Brain pericyte (primary cell): ENCODE data around the gene NCMAP.
"Not testable (repeated sequence)": the region's sequence is repeated elsewhere in the genome, so short reads cannot be mapped to it uniquely, and the experiment has no call there.

Experiments
- DNase-seq: peaks from one replicate; pipeline ENCODE4 v3.0.0-alpha.2; 2012; ENCODE audit warnings: low read depth, low spot score

NCMAP gene

GRCh38 chr1:24541711-24542346 lies 14.1 kb upstream of the NCMAP start:
- no peak for DNase-seq

DNA sequence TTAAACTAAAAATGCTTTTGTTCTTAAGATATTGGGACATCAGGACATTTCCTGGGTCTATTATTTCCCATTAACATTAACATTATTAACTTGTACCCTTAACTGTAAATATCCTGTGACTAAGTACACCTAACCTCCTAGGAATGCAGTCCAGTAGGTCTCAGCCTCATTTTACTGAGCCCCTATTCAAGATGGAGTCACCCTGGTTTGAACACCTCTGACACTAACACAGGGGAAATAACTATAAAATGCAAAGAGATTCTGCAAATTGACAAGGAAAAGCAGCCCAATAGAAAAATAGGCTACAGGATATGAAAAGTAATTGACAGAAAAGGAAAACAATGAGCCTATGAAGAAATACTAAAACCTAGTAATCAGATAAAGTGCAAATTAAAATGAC lies 11.6 kb upstream of the NCMAP start:
- DNase-seq = no peak

- DNase-seq = no peak
Observed at GRCh38 chr1:24545662-24546061, 10.2 kb upstream of the NCMAP start.

DNA sequence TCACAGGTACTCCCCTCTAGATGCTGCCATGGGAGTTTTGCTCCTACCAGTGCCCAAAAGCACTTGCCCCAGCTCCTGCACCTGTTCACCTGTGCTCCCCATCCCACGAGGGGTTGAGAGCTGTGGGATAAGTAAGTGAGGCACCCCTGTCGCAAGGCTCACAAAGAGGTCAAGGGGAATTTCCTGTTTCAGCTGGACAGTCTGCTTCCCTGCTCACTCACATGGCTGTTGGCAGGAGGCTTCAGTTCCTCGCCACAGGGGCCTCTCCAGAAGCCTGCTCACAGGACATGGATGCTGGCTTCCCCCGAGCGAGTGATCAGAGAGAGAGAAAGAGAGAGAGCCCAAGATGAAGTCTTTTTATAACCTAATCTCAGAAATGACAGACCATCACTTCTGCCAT lies 8.7 kb upstream of the NCMAP start:
- no peak for DNase-seq

- no peak for DNase-seq
Observed at GRCh38 chr1:24548070-24548469, 7.8 kb upstream of the NCMAP start.

DNA sequence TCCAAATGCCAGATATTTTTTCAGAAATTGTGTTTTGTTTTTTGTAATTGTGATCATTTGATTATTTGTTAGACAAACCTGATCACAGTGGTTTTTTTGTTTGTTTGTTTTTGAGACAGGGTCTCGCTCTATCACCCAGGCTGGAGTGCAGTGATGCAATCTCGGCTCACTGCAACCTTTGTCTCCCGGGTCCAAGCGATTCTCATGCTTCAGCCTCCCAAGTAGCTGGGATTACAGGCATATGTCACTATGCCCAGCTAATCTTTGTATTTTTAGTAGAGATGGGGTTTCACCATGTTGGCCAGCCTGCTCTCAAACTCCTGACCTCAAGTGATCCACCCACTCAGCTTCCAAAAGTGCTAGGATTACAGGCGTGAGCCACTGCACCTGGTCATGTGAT lies 6.7 kb upstream of the NCMAP start:
- not testable (repeated sequence) for DNase-seq

- no peak for DNase-seq
Observed at GRCh38 chr1:24551290-24551959, 4.5 kb upstream of the NCMAP start.

- no peak for DNase-seq
Observed at GRCh38 chr1:24551960-24552571, 3.8 kb upstream of the NCMAP start.

GRCh38 chr1:24553931-24554330 lies 2.0 kb upstream of the NCMAP start:
- no peak for DNase-seq

DNA sequence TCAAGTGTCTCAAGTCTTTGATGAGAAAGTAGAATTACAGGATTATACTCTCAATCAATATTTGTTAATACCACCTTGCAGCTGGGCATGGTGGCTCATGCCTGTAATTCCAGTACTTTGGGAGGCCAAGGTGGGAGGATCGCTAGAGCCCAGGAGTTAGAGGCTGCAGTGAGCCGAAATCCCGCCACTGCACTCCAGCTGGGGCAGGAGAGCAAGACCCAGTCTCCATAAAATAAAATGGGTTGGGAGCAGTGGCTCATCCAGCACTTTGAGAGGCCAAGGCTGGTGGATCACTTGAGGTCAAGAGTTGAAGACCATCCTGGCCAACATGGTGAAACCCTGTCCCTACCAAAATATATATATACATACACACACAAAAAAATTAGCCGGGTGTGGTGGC lies 1.2 kb upstream of the NCMAP start:
- DNase-seq = no peak

- no peak for DNase-seq
Observed at GRCh38 chr1:24556414-24556795, 518 bp downstream of the NCMAP start.

DNA sequence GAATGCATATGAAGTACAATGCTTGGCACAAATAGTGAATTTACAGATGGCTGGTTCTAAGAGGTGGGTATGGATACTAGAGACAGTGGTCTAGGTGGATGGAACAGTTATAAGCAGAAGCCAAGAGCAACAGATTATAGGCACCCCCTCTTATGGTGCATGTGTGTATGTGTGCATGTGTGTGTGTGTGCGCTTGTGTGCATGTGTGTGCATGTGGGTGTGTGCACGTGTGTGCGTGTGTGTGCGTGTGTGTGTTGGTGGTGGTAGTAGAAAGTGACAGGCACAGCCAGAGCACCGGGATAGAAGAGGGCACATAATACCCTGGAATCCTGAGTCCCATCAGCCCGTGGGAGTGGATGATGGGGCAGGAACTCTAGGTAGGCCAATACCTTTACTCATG lies 1.3 kb downstream of the NCMAP start:
- DNase-seq = no peak

DNA sequence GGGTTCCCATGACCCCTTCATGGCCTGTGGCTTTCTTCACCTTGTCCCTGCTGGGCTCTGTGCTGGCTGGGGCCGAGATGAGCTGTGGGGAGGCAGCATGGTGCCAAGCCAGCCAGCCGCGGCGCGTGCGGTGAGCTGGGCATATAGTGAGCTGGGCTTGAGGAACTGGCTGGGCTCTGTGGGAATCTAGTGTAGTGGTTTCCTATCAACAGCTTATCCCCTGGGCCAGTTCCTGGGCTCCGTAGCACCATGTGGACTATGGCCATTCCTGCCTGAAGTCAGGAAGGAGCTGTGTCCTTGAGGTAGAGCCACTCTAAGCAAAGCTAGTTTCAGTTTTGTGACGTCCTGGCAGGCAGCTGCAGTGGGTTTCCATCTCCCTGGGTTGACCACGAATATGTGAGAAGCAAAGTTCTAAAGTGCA lies 1.8 kb downstream of the NCMAP start:
- DNase-seq = no peak

DNA sequence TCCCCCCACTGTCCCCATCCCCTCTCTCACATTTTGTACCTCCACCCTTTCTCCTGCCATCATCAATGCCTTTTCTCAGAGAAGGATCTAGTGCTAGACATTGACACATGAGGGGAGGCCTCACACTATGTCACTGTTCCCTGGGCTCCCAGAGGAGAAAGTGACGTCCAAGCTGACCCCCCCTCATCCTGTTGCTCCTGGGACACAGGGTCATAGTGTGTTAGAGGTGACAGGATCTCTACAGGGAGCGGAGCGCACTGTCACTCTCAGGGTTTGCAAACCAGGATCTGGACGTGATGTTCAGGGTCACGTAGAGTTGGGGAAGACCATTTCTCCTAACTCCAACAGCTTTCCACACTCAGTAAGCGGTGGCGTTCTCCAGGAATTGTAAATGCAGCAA lies 2.6 kb downstream of the NCMAP start:
- DNase-seq = no peak

DNA sequence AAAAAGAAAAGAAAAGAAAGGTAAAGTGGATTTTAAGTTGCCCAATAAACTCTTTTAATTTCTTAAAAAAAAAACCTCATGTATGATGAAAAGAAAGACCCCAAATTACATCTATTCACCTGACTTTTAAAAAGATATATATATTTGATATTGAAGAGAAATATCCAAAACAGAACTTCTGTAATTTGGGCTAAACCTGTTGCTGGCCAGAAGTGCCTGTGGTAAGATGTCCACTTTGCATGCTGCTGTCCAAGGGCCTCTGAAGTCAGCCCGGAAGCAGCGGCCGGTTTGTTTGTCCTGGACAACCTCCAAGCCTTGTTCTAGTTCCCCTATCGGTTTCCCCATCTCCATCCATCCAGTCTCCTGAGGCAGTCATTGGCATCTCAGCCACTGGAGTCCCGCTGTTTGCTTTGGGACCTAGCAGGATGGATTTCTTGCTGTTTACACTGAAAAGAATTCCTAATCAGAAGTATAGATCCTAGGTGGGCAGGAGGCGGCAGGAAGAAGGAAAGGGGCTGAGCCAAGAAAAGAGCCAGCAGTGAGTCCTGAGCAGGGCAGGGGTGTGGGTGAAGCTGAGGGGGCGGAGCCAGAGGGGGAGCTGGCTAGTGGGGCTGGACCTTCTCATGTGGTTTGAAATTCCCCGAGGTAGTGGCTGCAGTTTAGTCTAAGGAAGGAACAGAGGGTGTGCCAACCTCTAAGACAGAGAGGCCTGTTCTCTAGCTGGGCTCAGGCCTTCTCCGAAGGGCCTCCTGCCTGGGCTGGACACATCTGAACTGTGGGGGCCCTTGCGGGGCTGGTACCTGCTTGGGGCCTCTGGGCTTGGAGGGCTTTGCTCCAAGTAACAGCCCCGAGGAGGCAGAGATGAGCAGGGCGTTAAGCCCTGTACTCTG lies 3.3 kb downstream of the NCMAP start:
- no peak for DNase-seq

- DNase-seq = no peak
Observed at GRCh38 chr1:24560361-24560760, 4.5 kb downstream of the NCMAP start.

DNA sequence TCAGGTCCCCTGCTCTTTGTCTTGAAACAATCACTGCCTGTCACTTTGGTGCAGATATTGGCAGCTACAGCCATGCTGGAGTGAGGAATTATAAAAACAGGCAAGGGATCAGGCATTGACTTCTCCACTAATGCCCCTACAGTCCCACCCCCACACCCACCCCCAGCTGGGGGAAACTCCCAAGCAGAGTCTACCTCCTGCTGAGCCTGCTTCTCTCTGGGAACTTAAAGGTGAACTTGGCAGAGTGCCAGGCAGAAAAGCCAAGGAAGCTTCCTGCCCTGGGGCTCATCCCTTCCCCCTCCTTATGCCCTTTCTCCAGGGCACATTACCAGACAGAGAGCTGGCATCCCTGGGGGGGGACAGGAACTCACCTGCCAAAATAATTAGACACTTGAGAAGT lies 6.7 kb downstream of the NCMAP start:
- DNase-seq = no peak

GRCh38 chr1:24564695-24565094 lies 8.8 kb downstream of the NCMAP start:
- no peak for DNase-seq

- no peak for DNase-seq
Observed at GRCh38 chr1:24566236-24566867, 10.5 kb downstream of the NCMAP start.

- no peak for DNase-seq
Observed at GRCh38 chr1:24567792-24568388, 12.0 kb downstream of the NCMAP start.

- DNase-seq = no peak
Observed at GRCh38 chr1:24568475-24568874, 12.6 kb downstream of the NCMAP start.
